ES-I3 (cell line): ENCODE results near the gene KLF13.

ENCODE experiments used
- H3K36me3 ChIP-seq: 2 replicates; pipeline ENCODE4 v1.6.1; 2013; ENCODE audit warnings: mild to moderate bottlenecking, low read length, control low read depth, moderate library complexity; ENCODE audit not compliant: insufficient read depth
- H3K4me1 ChIP-seq: 2 replicates; pipeline ENCODE4 v1.6.1; 2013; ENCODE audit warnings: mild to moderate bottlenecking, control low read depth, low read length; ENCODE audit not compliant: insufficient read depth
- H3K9ac ChIP-seq: 2 replicates; pipeline ENCODE4 v1.6.1; 2013; ENCODE audit warnings: low read depth, mild to moderate bottlenecking, low read length, moderate library complexity
- H3K9me3 ChIP-seq: 2 replicates; pipeline ENCODE4 v1.6.1; 2013; ENCODE audit warnings: mild to moderate bottlenecking, low read length, moderate library complexity; ENCODE audit not compliant: control insufficient read depth, insufficient read depth

The KLF13 gene

GRCh38 chr15:31305375-31305774, 21.3 kb upstream of the KLF13 start:
- H3K4me1 ChIP-seq, result peaks cover 47% of the 10 kb centered on the region
- no peak overlapping the region for H3K9ac ChIP-seq
- no peaks in the 10 kb centered on the region for H3K36me3 ChIP-seq
- H3K9me3 ChIP-seq, result no peaks in the 10 kb centered on the region

DNA sequence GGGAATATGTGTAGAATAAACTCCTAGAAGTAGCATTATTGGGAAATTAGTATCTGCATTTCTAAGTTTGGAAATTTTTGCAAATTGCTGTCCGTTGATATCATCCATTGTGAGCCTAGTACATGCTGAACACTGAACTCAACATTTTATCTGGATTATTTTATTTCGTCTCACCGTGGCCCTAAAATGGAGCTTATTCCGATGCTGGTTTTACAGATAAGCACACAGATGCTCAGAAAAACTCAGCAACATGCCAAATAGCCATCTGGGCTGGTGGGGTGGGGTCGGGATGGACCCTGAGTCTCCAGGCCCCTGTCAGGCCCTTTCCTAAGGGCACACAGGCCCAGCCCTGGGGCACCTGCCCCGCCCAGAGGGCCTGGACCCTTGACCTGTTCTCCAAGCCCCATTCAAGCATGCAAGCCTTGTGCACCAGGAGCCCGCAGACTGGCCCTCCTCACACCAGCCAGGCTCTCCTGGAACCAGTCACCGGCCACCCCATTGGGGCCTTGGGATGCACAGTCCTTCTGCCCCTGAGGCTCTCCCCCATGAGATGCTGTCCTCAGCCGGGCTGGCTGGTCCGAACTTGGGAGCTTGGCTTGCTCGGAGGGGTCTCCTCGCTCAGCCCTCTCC, 20.7 kb upstream of the KLF13 start:
- H3K36me3 ChIP-seq, result no peaks in the 10 kb centered on the region
- no peaks in the 10 kb centered on the region for H3K9me3 ChIP-seq
- H3K9ac ChIP-seq, result no peak overlapping the region
- peaks cover 47% of the 10 kb centered on the region for H3K4me1 ChIP-seq

DNA sequence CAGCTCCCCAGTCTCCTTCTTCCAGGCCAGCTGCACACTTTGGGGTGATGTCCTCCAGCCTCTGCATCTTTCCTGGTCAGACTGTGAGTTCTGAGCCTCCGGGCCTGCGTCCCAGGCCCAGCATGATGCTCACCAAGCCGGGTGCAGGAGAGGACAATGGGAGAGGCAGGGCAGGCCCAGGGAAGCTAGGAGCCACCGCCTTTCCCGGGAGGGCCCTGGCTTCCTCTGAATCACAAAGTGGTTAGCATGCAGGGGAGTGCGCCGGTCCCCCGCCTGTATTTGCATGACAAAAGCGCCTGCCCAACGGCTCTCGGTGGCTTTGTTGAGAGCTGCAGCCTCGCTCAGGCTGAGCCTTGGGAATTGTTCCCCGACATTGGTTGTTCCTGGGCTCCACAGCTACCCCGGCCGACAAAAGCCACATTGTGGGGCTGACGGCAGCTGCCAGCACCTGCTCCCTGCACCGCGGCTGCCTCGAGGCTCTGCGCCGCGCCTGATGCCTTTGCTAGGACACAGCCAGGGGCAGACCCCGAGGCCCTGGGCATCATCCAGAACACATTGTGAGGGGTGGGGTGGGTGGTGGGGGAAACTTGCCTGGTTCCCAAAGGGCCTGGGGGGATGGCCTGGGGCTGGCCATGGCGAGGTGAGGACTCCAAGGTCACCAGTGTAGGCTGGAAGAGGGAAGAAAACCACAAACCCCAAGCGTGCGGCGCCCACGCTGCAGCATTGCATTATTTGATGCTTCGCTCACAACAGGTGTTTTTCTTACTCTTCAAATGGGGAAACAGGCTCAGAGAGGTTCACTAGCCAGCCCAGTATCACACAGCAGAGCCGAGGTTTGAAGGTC, 20.0 kb upstream of the KLF13 start:
- Histone ChIP-seq H3K36me3 (no peaks in the 10 kb centered on the region), H3K9ac (no peak overlapping the region), H3K9me3 (no peaks in the 10 kb centered on the region), H3K4me1 (peaks cover 47% of the 10 kb centered on the region)

DNA sequence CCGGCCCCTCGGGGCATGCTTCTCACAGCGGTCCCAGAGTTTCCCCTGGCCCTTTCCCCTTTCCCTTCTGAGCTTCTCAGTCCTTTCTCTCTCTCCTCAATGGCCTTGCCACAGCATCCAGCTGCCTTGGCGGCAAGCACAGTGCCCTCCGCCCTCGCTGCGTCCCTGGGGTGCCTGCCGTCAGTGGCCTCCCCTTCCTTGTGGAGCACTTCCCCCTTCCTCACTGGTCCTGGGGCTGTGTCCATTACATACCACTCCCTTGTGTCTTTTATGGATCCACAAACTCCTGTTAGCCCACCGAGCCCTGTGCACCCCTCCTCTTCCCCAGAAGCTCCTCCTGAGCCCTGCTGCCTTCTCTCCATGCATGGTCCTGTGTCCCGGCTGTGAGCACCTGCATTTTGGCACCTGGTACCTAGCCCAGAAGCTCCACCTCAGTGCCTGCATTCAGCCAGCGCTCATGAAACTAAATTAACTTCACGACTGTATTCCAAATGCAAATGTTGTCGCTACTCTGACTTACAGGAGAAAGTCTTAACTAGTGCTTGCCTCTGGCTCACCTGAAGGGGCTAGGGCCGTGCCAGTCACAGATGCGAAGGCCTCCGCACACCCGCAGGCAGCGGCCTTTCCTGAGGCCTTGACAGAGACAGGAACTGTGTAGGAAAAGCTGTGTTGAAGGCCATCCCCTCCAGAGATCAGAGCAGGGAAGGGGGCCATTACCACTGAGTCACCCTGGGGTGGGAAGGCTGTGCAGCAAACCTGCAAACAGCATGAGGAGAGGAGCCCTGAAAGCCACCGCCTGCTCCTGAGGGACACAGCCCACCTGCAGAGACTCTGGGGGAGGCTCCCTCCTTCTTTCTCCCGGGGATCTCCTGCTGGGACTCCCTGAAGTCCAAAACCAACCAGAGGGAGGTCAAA, 19.1 kb upstream of the KLF13 start:
- Histone ChIP-seq H3K4me1 (peaks cover 47% of the 10 kb centered on the region), H3K9ac (no peak overlapping the region), H3K9me3 (no peaks in the 10 kb centered on the region), H3K36me3 (no peaks in the 10 kb centered on the region)

GRCh38 chr15:31308185-31308639, 18.4 kb upstream of the KLF13 start:
- peaks cover 42% of the 10 kb centered on the region for H3K4me1 ChIP-seq
- H3K9ac ChIP-seq, result no peak overlapping the region
- H3K9me3 ChIP-seq, result no peaks in the 10 kb centered on the region
- H3K36me3 ChIP-seq, result no peaks in the 10 kb centered on the region

DNA sequence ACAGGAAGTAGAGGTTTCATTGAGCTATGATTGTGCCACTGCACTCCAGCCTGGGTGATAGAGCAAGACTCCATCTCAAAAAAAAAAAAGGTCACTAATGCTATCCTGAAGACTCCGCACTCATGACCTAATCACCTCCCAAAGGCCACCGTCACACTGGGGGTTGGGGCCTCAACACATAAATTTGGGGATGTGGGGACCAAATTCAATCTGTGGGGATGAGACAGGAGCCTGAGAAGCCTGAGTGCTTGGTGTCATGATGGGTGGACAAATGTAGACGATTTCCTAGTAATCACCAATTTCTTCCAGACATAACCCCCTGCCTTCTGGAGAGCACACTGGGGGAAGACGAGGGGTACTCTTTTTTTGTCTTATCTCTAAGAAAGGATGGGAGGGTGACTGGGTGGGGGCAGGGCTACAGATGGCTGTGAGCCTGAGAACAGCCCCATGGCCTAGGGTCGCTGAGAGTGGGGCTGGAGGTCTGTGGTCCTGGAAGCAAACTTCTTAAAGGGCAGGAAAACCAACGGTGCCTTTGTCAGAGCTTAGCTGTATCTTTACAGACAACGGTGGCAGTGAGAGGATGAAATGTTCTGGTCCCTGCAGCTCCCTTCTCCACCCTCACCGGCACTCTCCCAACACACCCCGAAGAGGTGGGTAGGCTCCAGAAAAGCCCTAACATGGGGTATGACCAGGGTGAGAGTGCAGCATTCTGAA, 16.6 kb upstream of the KLF13 start:
- Histone ChIP-seq H3K36me3 (no peaks in the 10 kb centered on the region), H3K9ac (no peak overlapping the region), H3K9me3 (no peaks in the 10 kb centered on the region), H3K4me1 (peaks cover 30% of the 10 kb centered on the region)

DNA sequence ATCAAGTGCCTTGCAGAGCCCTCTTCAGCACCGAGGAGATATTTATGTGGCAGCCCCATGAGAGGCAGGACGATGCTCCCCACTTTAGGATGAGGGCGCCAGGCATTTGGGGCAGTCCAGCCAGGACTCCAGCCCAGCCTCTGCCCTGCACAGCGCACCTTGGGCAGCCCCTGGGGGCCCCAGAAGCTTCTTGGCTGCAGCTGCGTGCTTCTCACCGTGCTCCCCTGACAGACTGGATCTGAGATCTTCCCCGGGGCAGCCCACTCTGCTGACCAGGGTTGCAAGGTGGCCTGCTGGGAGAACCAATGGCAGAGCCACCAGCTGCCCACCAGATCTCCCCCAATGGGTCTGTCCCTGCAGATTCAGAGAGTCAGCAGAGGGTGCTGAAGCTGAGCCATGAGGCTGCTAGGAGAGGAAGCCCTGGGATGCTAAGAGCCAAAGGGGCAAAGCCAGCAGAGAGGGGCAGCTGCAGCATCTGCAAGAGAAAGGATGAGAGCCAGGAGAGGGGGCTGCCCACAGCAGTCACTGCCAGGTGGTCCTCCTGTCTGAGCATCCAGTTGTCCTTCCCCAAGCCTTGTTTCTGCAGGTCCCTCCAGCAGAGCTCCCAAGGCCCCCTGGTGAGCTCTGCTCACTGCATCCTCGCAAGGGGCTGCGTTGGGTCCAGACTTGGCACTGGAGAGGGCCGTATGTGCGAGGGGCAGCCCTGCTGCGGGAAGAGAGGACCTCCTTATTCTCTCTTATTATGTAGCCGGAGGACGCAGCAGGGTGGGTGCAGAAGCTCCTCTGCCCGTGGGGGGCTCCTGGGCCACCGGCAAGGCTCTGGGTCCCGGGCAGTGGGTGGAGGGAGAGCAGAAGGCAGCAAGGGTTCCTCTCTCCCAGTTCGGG, 14.7 kb upstream of the KLF13 start:
- Histone ChIP-seq H3K9me3 (no peaks in the 10 kb centered on the region), H3K4me1 (peaks cover 21% of the 10 kb centered on the region), H3K36me3 (no peaks in the 10 kb centered on the region), H3K9ac (no peak overlapping the region)

DNA sequence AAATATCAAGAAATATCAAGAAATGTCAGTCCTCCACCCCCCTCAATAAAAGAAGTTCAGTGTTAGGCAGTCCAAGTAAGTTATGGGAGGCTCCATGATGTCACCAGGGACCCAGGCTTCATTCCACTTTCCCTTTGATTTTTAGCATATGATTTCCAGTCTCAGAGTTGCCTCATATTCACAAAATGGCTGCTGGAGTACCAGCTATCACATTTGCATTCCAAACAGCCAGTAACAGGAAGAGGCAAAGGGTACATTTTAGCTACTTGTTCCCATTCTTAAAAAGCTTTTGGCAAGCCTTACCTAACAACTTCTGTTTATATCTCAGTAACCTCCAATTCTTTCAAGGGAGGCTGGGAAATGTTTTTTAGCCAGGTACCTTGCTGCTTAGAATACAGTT, 13.4 kb upstream of the KLF13 start:
- Histone ChIP-seq H3K4me1 (peaks cover 8% of the 10 kb centered on the region; the same call in 1 of the 2 replicates), H3K9me3 (no peaks in the 10 kb centered on the region), H3K36me3 (no peaks in the 10 kb centered on the region), H3K9ac (no peak overlapping the region)

DNA sequence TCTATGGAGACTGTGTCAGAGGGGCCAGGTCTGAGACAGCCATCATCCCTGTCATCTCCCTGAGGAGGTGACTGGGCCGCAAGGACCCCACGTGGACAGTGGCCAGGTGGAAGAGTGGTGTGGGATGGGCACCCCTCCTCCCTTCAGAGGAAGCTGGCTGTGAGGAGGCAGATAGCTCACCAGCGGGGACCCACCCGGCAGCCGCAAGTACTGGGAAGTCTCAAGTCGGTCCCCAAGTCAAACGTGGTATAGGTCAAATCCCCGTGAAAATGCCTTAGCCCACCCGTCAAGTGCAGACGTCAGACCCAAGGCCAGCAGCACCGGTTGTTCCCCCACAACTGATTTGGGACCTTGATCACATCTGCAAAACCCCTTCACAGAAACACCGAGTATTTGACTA, 12.3 kb upstream of the KLF13 start:
- Histone ChIP-seq H3K9ac (no peak overlapping the region), H3K9me3 (no peaks in the 10 kb centered on the region), H3K36me3 (no peaks in the 10 kb centered on the region), H3K4me1 (0 out of 2 replicates have a peak, but pooled peaks cover 3% of the 10 kb centered on the region)

DNA sequence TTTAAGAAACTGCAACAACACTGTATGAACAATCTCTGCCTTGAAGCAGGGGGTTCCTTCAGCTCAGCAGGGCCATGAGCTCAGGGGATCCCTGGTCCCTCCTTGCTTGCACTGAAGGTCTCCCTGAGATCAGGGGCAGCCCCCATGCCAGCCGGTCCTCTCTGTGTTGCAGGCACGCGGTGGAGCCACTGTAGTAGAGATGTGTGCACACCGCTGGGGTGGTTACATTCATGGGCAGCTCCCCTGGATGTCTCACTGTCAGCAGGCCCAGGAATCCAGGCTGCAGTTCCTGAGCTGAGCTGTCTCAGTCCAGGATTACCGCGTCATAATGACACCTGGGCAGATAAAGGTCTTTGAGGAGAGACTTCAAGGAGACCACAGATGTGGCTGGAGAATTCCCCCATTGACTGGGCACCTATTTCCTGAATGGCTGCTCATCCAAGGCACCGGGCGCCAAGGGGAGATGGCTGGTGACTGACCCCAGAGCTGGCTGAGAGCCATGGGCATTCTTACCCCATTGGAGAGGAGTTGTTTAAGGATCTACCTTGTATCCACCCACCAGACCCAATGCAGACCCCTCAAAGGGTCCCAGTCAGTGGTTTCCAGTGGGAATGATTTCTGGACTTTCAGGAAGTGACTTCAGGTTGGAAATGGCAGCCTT, 10.4 kb upstream of the KLF13 start:
- Histone ChIP-seq H3K9me3 (no peaks in the 10 kb centered on the region), H3K9ac (no peak overlapping the region), H3K4me1 (0 out of 2 replicates have a peak, but pooled peaks cover 8% of the 10 kb centered on the region), H3K36me3 (no peaks in the 10 kb centered on the region)

- Histone ChIP-seq H3K36me3 (no peaks in the 10 kb centered on the region), H3K4me1 (0 out of 2 replicates have a peak, but pooled peaks cover 8% of the 10 kb centered on the region), H3K9ac (no peak overlapping the region), H3K9me3 (no peaks in the 10 kb centered on the region)
These were observed 9.6 kb upstream of the KLF13 start for GRCh38 chr15:31317017-31317416.

DNA sequence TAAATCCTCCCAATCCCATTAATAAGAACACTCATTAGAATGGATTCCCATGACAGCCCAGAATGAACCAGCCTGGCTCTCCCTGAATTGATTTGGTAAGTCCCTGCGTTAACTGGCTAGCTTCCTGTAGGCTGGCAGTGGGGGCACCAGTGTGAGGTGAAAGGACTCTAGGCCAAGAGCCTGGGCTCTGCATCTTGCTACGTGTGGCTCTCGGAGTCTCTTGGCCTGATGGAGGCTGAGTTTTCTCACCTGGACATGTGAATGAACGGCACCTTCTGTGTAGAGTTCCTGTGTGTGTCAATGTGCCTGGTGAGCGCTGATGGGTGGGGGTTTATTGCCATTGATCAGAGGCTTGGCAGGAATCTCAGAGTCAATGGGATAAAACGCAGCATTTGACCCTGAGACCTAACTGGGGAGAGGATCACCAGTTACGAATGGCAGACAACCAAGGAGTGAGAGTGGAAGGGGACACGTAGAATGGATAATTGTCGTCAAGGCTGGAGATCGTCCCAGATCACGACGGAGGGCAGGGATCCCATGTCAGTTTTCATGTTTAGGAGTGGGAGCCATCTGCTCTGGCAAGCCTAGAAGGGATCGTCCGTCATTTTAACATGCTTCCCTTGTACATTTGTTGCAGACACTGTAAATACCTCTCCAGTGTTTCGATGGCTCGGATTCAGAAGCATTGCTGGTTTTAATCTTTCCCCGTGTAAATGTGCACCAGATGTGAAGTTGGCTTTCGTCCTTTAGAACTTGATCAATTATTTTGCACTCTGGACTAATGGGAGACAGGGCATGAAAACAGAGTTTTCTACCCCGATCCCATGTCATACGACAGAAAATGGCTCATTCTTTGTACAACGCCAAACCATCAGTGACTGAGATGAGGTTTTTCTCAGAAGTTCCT, 9.0 kb upstream of the KLF13 start:
- no peak overlapping the region for H3K9ac ChIP-seq
- no peaks in the 10 kb centered on the region for H3K9me3 ChIP-seq
- no peaks in the 10 kb centered on the region for H3K36me3 ChIP-seq
- H3K4me1 ChIP-seq, result 0 out of 2 replicates have a peak, but pooled peaks cover 8% of the 10 kb centered on the region
